ENCODE results near the gene TMEM131L.
"Not testable (repeated sequence)": the region's sequence is repeated elsewhere in the genome, so short reads cannot be mapped to it uniquely, and the experiment has no call there.

TMEM131L gene

GRCh38 chr4:153541456-153542096 is 75.4 kb downstream of the TMEM131L start:
- no peak for DNase-seq (ENCODE audit: low spot score)

DNA sequence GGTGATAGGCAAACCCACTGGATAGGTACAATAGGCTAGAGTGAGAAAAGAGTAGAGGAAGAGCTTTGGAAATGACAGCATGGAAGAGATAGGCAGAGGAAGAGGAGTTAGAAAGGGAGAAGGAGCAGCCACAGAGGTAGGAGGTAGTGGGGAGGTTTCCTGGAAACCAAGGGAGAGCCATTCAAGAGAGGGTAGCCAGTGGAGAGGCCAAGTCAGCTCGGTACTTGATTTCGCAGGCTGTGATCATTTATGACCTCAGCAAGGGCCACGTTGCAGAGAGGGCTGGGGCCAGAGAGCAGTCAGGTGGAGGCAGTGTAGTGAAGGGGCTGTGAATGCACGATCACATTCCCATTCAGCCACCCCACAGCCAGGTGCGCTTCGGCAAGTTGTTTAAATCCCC is 76.0 kb downstream of the TMEM131L start:
- DNase-seq (ENCODE audit: low spot score) = no peak

- no peak for DNase-seq (ENCODE audit: low spot score)
These were observed 76.7 kb downstream of the TMEM131L start for GRCh38 chr4:153542834-153543233.

GRCh38 chr4:153543351-153543750 is 77.2 kb downstream of the TMEM131L start:
- DNase-seq (ENCODE audit: low spot score) = no peak

DNA sequence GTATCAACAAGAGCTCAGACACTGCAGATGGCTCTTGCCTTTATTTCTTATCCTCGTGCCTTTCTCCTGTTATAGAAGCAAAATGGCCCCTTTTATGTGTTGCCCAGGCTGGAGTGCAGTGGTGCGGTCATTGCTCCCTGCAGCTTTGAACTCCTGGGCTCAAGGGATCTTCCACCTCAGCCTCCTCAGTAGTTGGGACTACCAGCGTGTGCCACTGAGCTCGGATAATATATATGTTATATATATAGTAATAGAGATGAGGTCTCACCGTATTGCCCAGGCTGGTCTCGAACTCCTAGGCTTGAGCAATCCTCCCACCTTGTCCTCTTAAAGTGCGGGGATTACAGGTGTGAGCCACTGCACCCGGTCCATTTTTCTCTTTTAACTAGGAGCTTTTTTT is 79.7 kb downstream of the TMEM131L start:
- no peak for DNase-seq (ENCODE audit: low spot score)

DNA sequence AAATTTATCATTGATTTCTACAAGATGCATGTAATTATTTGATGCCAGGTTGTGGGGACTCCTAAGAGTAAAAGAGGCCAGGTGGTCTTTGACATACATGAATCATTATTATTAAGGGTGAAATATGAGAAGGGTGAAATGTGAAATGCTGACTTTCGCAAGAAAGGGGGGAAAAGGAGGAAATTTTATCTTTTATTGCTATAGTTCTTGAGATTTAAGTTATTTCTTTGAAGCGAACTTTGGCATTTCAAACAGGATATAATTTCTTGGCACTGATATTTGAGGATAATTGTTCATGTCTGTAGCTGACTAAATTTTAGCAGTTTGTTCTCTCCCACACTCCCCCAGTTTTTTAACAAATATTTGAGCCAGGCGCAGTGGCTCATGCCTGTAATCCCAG is 80.1 kb downstream of the TMEM131L start:
- DNase-seq (ENCODE audit: low spot score) = no peak

DNA sequence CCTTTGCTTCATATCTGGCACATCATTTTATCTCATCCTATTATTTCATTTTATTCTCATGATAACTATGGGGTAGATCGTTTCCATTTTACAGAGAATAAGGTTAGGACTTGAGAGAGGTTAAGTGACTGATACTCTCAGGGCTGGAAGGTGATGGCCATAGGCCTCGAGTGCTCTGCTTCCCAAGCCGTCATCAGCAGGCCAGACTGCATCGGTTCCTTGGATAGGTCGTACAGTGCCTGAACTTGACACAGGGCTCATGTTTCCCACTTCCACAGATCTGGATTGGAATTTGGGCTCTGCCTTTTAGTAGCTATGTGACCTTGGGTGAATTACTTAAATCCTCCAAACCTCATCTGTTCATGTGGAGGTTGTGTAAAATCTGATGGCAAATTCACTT is 81.4 kb downstream of the TMEM131L start:
- no peak for DNase-seq (ENCODE audit: low spot score)

DNA sequence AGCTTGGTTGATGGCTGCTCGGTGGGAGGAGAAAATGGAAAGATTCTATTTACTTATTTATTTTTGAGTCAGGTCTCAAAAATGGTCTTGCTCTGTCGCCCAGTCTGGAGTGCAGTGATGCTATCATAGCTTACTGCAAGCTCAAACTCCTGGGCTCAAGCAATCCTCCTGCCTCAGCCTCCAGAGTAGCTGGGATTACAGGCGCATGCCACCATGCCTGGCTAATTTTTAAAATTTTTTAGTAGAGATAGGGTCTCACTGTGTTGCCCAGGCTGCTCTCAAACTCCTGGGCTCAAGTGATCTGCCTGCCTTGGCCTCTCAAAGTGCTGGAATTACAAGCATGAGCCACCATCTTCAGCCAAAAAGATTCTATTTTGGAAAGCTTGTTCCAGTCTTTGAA is 82.7 kb downstream of the TMEM131L start:
- DNase-seq (ENCODE audit: low spot score) = not testable (repeated sequence)

GRCh38 chr4:153549405-153549804 is 83.2 kb downstream of the TMEM131L start:
- DNase-seq (ENCODE audit: low spot score) = no peak

- DNase-seq (ENCODE audit: low spot score) = no peak
These were observed 87.1 kb downstream of the TMEM131L start for GRCh38 chr4:153553155-153553818.

DNA sequence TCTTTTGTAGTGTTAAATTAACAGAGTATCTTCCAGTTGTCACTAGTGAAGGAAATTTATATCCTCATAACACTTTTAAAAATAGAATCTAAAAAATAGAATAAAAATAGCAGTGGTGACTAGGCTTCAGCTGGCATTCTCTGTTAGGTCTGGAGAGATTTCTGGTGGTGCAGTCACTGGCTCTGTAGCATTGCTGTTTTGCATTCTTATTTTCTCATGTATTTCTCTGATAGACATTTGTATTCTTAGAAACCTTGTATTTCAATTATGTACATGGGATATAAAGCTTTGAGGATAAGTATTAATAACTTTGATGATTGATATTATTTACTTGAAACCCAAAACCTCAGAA is 87.6 kb downstream of the TMEM131L start:
- no peak for DNase-seq (ENCODE audit: low spot score)

DNA sequence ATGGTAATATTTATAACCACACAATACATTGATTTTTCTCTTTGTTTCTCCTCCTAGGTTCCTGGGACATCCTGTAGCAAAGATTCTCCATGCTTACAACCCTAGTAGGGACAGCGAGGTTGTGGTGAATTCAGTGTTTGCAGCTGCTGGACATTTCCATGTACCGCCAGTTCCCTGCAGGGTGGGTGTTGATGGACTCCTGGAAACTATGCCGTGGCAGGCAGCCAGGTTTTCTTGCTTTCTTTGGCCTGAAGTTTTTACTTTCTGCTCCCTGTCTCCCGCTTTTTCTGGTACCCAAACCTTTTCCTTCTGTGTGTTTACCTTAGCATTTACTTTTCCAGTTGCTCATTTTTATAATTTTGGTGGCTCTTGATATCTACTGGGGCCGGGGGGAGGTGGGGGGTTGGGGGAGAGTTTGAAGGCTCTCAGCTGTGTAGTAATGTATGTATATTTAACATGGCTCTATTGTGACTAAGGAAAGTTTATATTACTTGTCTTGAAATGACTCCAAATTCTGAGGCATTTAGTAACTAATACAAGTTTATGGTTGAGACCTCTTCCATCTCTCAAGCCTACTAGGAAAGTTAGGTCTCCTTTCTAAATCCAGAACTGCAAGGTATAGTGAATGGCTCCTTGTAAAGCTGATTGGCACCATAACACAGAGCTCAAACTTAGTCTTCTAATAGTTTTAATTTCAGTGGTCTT is 89.7 kb downstream of the TMEM131L start:
- no peak for DNase-seq (ENCODE audit: low spot score)

GRCh38 chr4:153556435-153556815 is 90.3 kb downstream of the TMEM131L start:
- no peak for DNase-seq (ENCODE audit: low spot score)

- DNase-seq (ENCODE audit: low spot score) = peak; percentile 61
These were observed 94.7 kb downstream of the TMEM131L start for GRCh38 chr4:153560908-153561307.

DNA sequence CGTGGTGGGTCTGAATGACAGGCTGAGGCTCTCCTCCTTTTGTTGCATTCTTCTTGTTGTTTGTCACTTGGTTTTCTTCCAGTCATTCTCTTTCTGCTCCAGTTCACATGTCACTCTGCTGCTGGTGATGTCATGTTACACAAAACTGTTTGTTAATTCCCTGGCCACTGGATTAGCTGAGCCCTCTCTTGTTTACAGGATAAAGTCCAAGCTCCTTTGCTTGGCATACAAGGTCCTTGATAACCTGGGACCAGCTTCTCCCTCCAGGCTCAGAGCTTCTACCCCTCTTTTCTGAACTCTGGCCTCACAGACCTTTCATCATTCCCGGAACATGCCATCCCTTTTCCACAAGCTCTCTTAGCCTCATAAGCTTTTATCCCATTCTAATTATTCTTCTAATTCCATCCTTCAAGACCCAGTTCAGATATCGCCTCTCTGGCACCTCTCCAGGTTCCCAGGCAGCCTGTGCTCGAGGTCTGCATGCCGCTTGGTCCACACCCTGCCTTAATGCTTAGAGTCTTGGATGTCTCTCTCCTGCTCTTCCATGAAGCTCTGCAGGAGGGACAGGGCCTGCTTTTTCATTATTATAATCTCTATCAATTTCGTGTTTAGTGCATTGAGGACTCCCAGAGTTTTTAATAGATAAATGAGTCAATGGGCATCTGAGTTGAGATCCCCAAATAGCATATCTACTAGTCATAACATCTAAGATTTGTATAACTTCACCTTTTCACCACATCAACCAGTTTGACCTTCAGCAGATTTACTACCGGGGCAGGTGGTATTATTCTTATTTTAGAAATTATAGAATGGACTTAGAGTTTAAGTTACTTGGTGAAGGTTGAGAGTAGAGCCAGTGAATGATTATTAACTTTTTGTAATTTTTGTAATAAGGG is 98.7 kb downstream of the TMEM131L start:
- peak; percentile 40 for DNase-seq (ENCODE audit: low spot score)

DNA sequence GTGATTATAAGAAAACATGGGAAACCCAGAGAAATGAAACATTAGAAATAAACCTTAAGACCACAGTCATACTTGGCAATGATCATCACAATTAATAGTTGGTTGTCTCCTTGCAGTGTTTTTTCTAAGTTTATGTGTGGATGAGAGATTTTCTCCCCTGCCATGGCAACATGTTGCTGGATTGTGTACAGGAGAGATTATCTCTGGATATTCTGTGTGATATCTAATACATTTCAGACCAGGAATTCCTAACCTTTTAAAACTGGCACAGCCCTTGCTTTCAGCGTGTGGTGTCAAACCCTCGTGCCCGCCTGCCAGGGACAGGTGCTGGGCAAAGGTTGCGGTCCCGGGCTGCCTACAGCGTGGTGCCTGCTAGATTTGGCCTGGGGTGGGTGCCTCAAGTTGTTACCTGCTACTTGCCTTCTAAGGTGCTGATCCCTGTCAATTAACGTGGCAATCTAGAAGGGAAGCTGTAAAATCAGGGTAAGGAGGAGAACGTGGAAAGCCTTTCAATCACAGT is 100.5 kb downstream of the TMEM131L start:
- no peak for DNase-seq (ENCODE audit: low spot score)

DNA sequence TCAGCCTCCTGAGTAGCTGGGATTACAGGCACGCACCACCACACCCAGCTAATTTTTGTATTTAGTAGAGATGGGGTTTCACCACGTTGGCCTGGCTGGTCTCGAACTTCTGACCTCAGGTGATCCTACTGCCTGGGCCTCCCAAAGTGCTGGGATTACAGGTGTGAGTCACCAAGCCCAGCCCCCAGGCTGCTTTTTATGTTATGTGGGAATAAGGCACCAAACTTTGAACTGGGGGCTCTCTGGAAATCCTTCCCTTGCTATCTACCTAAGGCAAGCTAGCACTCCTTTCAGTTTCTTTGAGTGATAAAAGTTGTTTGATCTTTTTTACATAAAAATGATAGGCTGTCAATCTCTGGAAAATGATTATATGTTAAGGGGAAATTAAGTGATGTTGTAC is 101.5 kb downstream of the TMEM131L start:
- not testable (repeated sequence) for DNase-seq (ENCODE audit: low spot score)

DNA sequence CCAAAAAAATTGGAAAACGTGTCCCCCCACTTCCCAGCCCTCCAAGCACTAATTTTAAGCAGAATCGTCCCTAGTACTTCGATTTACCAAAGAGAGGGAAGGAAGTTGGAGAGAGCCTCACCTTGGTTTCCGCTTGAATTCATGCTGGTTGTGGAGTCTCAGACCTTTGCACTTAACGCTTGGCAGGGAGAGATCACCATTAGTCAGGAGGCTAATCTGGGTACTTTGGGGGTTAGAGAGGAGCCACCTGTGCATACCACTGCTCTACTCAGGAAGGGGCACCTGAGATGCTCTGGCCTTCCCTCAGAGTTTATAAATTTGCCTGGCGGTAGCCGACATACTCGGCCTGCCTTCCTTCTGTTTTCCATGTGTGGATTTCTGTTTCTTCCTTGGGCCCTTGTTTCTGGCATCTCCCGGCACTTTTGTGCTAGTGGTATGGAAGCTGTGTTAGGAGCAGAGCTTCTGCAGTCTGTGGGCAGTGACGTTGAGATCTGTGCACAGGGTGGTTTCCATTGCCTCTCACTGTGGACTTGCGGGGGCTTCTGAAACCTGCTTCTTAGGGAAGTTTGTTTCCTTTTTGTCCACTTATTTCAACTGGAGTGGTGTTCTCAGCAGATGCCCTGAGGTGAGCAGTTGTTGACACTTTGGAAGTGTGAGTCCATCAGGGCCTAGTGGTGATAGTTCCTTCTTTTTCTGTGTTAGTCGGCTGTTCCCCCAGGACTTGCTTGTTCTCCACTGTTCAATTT is 104.2 kb downstream of the TMEM131L start:
- no peak for DNase-seq (ENCODE audit: low spot score)

- no peak for DNase-seq (ENCODE audit: low spot score)
These were observed 104.9 kb downstream of the TMEM131L start for GRCh38 chr4:153571006-153571545.

- DNase-seq (ENCODE audit: low spot score) = no peak
These were observed 106.4 kb downstream of the TMEM131L start for GRCh38 chr4:153572609-153573008.

DNA sequence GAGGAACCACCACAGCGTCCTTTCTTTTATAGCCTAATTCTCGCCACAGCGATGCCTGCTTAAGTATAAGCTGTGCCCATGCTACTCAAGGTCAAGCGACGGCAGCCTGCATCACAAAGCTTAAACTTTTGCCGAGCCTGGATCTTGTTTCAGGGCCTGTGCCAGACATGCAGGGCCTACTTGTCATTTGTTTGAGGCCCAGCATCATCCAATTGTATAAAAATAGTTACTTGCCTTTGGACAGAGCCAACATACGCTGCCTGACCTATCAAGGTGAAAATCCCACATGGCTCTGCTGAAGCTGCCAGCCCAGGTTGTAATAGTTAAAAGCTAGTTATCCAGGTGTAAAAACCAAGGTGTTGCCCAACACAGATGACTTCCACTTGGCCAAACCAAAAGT is 107.1 kb downstream of the TMEM131L start:
- no peak for DNase-seq (ENCODE audit: low spot score)
